ENCODE data around the gene SMARCA4.

DNA sequence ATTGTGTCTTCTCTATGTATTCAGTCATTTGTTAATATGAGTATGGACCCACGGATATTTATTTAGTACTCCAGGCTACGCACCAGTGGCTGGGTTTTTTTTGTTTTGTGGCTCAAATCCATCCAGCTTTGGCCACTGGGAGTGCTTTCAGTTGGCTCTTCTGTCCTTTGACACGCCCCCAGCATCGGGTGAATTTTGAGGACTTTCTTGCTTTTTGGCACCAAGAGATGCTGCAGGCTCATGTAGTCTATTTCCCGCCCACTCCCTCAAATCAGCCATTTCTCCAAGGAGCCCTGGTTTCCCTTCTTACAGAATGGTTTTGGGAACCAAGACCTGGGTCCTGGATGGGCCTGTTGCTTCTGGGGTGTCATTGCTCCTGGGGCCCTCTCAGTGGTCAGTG is 55.8 kb downstream of the SMARCA4 start:
- TF ChIP-seq, protein P1, sequence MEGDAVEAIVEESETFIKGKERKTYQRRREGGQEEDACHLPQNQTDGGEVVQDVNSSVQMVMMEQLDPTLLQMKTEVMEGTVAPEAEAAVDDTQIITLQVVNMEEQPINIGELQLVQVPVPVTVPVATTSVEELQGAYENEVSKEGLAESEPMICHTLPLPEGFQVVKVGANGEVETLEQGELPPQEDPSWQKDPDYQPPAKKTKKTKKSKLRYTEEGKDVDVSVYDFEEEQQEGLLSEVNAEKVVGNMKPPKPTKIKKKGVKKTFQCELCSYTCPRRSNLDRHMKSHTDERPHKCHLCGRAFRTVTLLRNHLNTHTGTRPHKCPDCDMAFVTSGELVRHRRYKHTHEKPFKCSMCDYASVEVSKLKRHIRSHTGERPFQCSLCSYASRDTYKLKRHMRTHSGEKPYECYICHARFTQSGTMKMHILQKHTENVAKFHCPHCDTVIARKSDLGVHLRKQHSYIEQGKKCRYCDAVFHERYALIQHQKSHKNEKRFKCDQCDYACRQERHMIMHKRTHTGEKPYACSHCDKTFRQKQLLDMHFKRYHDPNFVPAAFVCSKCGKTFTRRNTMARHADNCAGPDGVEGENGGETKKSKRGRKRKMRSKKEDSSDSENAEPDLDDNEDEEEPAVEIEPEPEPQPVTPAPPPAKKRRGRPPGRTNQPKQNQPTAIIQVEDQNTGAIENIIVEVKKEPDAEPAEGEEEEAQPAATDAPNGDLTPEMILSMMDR (IDR thresholded peaks at IDR 0.05), result no peak
- TF ChIP-seq EP300 (IDR thresholded peaks at IDR 0.05; ENCODE audit: low read depth) (no peak), POLR2A (IDR thresholded peaks at IDR 0.05) (no peak), POLR2AphosphoS5 (IDR thresholded peaks at IDR 0.05) (no peak)
